NCI-H774 (cell line): ENCODE measurements around the gene NUF2.
"Not testable (repeated sequence)": the region's sequence is repeated elsewhere in the genome, so short reads cannot be mapped to it uniquely, and the experiment has no call there.

Experiments used
- DNase-seq: peaks from one replicate; lab custom pipeline; 2025; lab: John Stamatoyannopoulos, UW

NUF2 gene

DNA sequence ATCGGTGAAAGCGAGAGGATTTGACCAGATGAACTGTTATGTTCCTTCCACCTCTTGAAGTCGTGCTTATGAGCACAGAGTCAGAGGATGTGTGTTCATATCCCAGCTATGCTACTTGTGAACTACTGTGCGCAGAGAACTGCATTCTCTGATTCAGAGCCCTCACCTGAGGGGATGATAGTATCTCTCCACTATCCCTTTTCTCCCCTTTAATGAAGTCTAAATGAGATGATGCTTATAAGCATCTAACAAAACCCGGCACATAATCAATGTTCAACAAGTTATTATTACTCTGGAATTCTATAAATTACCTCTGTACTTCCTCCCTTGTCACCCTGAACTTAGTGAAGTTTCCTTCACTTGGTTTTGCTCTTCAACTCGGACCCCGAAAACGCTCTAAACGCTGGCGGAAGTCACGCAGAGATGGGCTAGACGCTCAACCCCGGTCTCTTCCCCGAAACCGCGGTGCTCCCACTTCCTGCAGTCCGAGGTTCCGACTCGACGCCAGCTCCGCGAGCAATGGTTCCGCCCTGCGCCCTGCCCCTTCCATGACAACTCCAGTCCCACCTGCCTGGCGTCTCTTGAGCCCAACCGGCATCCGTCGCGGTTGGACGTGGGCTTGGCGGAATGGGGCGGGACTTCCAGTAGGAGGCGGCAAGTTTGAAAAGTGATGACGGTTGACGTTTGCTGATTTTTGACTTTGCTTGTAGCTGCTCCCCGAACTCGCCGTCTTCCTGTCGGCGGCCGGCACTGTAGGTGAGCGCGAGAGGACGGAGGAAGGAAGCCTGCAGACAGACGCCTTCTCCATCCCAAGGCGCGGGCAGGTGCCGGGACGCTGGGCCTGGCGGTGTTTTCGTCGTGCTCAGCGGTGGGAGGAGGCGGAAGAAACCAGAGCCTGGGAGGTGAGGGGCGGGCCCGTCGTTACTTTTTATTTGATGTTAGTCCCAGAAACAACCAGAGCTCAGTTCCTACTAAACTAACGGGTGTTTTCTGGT, at the start of gene NUF2:
NUF2 (plus strand) TSS at position 644 of the 995 bp plus-strand sequence. CDS start 4,098 bp downstream, outside the sequence.
- DNase-seq = peak; percentile 99

DNA sequence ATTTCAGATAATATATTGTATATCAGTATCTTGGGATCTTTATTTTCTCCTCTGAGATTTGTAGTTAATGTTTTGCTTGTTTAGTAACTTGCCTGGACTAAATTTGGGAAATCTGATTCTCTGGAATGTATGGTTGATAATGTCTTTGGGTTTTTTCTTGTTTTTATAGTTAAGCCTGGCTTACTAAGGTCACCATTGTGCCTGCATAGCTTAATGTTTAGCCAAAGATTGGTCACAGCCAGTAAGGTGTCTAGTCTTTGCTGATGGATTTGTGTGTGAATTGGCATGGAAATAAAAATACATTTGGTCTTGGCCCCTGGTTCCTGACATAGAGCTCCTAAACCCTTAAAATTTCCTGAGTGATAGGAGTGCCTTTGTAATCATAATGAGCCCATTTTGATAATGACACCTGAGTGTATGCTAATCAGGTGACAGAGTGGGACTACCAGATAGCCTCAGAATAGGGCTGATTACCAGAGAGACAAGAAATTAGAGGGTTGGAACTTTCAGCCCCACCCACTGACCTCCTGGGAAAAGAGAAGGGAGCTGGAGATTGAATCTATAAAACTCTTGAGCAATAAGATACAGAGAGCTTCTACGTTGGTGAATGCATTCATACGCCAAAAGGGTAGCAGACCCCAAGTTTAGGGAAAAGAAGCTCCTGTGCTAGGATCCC, 47.9 kb upstream of the NUF2 start:
- DNase-seq = no peak

DNA sequence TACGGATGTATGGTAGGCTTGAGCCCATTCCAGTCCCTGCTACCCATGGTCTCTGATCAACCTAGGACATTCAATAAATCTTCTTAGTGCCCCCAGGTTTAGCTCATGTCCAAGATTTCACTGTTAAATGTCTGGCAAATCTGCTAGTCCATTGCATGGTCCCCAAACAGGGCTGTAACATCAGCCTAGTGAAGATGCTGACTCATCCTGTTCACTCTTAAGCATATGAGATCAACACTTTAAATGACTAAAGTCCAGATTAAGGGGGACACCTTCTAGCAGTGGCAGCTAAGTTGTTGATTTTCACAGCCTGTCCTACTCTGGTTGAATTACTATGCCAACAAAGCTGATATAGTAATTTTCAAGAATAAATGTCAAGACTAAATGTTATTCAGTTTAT, 46.5 kb upstream of the NUF2 start:
- no peak for DNase-seq

DNA sequence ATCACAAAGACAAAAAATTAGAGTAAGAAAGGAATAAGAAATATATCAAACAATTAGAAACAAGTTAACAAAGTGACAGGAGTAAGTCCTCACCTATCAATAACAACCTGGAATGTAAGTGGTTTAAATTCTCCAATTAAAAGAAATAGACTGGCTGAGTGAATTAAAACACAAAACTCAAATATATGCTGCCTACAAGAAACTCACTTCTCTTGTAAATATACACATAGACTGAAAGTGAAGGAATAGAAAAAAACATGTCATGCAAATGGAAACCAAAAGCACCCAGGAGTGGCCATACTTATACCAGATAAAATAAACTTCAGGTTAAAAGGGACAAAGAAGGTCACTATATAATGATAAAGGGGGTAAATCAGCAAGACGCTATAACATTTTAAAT, 43.2 kb upstream of the NUF2 start:
- DNase-seq = no peak

DNA sequence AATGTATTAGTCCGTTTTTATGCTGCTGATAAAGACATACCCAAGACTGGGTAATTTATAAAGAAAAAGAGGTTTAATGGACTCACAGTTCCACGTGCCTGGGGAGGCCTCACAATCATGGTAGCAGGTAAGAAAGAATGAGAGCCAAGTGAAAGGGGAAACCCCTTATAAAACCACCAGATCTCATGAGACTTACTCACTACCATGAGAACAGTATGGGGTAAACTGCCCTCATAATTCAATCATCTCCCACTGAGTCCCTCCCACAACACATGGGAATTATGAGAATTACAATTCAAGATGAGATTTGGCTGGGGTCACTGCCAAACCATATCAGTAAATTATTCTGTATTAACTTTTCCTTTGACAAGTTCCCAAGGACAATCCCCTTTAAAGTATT, 36.9 kb upstream of the NUF2 start:
- DNase-seq = not testable (repeated sequence)

DNA sequence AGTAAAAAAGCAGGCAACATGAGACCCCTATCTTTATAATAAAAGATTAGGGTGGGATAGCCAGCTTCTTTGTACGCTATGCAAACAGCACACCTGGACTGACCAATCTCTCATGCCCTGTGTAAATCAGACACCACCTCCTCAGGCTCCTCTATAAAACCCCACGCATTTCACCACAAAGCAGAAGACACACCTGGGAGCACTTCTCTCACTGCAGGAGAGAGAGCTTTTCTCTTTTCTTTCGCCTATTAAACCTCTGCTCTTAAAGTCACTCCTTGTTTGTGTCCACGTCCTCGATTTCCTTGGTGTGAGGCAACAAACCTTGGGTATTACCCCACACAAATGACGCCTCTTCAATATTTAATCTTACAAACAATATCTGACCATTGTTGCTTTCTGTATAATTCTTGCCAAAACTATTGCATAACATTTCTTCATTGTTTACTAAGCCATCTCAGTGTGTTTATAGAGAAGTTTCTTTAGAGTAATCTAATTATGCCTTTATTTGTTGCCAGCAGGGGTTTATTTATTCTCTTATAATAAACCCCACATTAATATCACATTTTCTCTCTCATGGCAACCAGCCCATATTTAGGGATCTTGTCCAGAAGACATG, 31.6 kb upstream of the NUF2 start:
- peak; percentile 47 for DNase-seq

DNA sequence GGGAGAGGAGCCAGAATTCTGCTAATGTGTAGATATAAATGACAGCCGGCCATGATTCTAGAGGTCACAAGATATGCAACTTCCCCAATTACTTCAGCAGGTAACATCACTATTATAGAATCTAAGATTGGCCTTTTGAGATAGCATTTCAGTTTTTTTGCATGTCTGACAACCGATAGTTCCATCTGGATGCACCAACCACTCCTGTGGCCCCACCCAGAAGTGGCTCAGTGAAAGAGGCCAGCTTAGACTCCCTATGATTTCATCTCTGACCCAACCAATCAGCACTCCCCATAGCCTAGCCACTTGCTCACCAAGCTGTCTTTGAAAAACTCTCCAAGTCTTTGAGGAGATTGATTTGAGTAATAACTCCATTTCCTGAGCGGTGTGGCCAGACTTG, 30.3 kb upstream of the NUF2 start:
- no peak for DNase-seq

DNA sequence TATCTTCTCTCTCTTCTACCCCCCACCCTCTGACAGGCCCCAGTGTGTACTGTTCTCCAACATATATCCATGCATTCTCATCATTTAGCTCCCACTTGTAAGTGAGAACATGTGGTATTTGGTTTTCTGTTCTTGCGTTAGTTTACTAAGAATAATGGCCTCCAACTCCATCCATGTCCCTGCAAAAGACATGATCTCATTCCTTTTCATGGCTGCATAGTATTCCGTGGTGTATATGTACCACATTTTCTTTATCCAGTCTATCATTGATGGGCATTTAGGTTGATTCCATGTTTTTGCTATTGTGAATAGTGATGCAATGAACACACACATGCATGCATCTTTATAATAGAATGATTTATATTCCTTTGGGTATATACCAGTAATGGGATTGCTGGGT, 29.6 kb upstream of the NUF2 start:
- DNase-seq = not testable (repeated sequence)

GRCh38 chr1:163293497-163293896, 28.3 kb upstream of the NUF2 start:
- DNase-seq = not testable (repeated sequence)

GRCh38 chr1:163295949-163296348, 25.8 kb upstream of the NUF2 start:
- DNase-seq = no peak

DNA sequence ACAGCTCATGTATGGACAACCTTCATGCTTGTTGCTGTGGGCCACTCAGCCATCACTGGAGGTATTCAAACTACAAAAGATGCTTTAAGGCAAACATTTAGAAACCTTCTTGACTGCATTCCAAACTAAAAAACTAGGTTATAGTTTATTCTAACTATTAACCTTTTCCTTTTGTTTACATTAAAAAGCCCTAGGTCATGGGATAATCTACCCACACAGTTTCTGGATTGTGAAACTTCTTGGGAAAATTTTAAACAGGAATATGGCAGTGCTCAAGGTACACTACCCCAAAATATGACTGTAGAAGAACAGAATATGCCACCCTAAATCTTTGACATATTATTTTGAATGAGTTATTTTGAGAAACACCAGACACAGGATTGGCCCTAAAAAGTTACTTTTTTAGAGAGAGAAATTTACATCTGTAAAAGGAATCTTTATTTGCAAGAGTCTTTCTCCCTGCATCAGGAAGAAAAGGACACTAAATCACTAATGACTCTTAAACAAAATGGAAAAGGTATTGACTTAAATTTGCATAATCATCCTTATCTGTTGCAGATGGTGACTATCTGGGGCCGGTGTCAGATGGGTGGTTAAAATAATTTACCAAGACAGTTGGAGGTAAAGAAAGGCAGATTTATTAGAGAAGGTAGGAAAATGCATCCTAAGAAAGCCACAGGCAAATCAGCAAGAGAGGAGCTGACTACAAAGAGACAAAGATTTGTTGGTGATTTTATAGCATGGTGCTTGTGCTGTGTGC, 25.1 kb upstream of the NUF2 start:
- no peak for DNase-seq

- DNase-seq = no peak
Measured at GRCh38 chr1:163298365-163298764, 23.4 kb upstream of the NUF2 start.

- no peak for DNase-seq
Measured at GRCh38 chr1:163300568-163300967, 21.2 kb upstream of the NUF2 start.

DNA sequence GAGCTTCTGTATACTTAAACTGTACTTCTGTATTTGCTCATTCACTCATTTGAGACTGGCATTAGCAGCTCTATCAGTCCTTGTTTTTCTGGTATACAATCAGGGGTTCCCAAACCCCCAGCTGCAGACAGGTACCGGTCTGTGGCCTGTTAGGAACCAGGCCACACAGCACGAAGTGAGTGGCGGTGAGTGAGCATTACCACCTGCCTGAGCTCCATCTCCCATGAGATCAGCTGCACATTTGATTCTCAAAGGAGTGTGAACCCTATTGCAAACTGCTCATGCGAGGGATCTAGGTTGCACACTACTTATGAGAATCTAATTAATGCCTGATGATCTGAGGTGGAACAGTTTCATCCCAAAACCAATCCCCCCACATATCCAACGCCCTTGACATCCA, 18.2 kb upstream of the NUF2 start:
- no peak for DNase-seq

GRCh38 chr1:163305441-163305840, 16.3 kb upstream of the NUF2 start:
- DNase-seq = no peak

DNA sequence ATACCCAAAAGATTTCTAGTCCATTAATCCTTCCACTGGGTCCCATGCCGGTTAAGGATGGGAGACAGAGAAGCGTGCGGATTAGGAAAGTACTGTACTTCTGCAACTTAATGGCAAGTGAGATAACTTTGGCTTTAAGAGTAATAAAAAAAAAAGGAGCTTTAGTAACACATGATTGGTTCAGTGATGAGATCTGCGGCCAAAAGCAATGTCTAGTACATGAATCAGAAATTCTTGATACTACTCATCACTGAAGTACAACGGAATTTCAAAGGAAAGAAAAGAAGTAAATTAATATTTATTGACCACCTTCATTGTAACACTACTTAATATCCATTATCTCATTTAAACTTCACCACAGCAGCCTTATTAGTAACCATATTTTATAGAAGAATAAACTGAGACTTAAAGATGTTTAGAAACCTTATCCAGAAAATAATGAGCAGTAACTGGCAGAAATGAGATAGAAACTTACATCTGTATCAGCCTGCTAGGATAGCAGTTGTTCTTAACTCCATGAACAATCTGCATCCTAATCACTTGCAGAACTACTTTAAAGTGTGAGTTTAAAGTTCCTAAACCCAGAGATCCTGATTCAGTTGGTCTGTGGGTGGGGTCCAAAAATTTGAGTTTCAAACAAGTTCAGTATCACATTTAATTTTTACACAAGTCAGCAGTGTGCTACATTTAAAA, 14.1 kb upstream of the NUF2 start:
- no peak for DNase-seq

DNA sequence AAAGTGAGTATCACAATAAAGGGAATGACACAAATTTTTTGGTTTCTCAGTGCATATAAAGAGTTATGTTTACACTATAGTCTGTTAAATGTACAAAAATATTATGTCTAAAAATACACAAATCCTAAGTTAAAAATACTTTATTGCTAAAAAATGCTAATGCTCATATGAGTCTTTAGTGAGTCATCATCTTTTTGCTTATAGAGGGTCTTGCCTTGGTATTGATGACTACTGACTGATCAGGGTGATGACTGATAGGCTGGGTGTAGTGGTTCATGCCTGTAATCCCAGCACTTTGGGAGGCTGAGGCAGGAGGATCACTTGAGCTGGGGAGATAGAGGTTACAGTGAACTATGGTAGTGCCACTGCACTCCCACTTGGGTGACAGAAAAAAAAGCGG, 12.9 kb upstream of the NUF2 start:
- DNase-seq = no peak

- peak; percentile 31 for DNase-seq
Measured at GRCh38 chr1:163315773-163316374, 5.9 kb upstream of the NUF2 start.

- DNase-seq = no peak
Measured at GRCh38 chr1:163320891-163321290, 863 bp upstream of the NUF2 start.

- DNase-seq = not testable (repeated sequence)
Measured at GRCh38 chr1:163323339-163323738, 1.6 kb downstream of the NUF2 start.

GRCh38 chr1:163331116-163331515, 9.4 kb downstream of the NUF2 start:
- no peak for DNase-seq
